Kidney epithelial cell (primary cell): ENCODE measurements around the gene AQP12B. TPM values are rescaled to one million over a fixed set of nuclear protein-coding genes. Genes with fewer than 3 reads are reported as not detected.
"Not testable (repeated sequence)": the region's sequence is repeated elsewhere in the genome, so short reads cannot be mapped to it uniquely, and the experiment has no call there.

Experiments
- DNase-seq: peaks from one replicate; pipeline ENCODE4 v3.0.0-alpha.2; 2010; ENCODE audit warnings: low read depth
- H3K27me3 ChIP-seq: 2 replicates; pipeline ENCODE4 v1.6.0; 2011; ENCODE audit warnings: low read length; ENCODE audit not compliant: control insufficient read depth, insufficient read depth
- H3K36me3 ChIP-seq: 2 replicates; pipeline ENCODE4 v1.5.1; 2011; ENCODE audit warnings: low read length; ENCODE audit not compliant: control insufficient read depth, insufficient read depth
- H3K4me3 ChIP-seq: 2 replicates; pipeline ENCODE4 v1.5.1; 2011; ENCODE audit warnings: low read depth, mild to moderate bottlenecking, control low read depth, low read length
- total RNA-seq: library from RNA; depleted of rRNA; stranded (reverse); fragments of >200 nt; gene quantifications from 2 replicates; pipeline ENCODE4 v1.2.3, GENCODE V29; 2015
- TF ChIP-seq, protein P1 (sequence below): IDR thresholded peaks from 2 replicates; pipeline ENCODE4 v1.5.1; 2011; ENCODE audit warnings: mild to moderate bottlenecking, moderate library complexity, low read length, control low read depth, inconsistent platforms; ENCODE audit not compliant: insufficient read depth, poor library complexity, severe bottlenecking

AQP12B gene
- total RNA-seq, 1 donor from 2014 or later = not detected

DNA sequence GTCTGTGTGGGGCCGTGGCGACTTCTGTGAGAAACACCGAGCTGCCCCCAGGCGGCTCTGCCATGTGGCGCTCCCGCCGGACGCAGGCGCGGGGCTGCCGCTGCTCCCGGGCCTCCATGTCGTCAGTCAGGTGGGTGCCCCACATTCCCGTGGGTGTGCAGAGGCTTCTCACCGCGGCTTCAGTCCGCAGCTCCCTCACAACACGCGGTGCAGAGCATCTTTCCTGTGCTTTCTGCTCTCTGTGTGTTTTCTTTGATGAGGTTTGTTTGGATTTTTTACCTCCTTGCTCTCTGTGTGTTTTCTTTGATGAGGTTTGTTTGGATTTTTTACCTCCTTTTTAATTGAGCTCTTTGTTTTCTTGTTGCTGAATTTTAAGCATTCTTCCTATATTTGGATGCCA is 22.0 kb upstream of the AQP12B start:
- DNase-seq = no peak
- TF ChIP-seq, protein P1, sequence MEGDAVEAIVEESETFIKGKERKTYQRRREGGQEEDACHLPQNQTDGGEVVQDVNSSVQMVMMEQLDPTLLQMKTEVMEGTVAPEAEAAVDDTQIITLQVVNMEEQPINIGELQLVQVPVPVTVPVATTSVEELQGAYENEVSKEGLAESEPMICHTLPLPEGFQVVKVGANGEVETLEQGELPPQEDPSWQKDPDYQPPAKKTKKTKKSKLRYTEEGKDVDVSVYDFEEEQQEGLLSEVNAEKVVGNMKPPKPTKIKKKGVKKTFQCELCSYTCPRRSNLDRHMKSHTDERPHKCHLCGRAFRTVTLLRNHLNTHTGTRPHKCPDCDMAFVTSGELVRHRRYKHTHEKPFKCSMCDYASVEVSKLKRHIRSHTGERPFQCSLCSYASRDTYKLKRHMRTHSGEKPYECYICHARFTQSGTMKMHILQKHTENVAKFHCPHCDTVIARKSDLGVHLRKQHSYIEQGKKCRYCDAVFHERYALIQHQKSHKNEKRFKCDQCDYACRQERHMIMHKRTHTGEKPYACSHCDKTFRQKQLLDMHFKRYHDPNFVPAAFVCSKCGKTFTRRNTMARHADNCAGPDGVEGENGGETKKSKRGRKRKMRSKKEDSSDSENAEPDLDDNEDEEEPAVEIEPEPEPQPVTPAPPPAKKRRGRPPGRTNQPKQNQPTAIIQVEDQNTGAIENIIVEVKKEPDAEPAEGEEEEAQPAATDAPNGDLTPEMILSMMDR = no peak
- peaks cover 49% of the 10 kb centered on the region for H3K27me3 ChIP-seq
- no peak overlapping the region for H3K4me3 ChIP-seq
- H3K36me3 ChIP-seq = no peaks in the 10 kb centered on the region

DNA sequence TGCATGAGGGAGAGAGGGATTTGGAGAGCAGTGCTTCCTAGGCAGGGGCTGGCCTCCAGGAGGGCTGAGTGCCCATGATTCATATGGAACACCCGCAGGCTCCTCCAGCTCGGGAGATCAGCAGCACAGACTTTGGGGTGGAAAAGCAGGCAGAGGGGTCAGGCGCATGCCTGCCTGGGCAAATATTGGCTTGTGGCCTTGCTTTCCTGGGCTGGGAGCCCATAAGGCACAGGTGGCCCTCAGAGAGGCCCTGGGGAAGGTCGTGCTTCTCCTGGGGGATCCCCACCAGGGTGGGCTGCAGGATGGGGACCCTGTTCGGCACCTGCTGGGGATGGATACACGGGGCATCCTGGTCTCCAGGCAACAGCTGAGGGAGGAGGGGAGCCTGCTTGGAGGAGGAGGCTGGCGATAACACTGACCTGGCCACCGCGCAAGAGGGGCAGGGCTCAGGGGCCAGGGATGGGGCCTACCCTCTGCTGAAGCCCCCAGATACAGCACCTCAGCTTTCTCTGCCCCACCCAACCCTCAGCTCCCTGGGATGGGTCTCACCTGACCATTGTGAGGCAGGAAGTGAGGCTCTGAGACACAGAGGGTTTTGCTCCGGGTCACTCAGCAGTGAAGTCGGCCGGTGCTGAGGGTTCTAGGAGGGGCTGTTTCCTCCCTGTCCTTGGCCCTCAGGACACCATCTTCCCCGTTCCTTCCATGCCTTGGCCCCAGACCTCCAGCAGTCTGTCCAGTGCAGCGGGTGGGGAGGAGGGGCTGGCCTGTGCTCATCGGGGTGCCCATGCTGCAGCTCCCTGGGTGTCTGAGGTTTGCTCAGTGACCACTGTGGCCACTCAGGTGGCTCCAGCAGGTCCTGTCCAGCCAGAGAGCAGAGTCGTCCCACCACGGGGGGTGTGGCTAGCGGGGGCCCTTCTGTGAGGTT is 21.0 kb upstream of the AQP12B start:
- no peak for DNase-seq
- Histone ChIP-seq H3K4me3 (no peak overlapping the region), H3K27me3 (peaks cover 47% of the 10 kb centered on the region), H3K36me3 (no peaks in the 10 kb centered on the region)
- TF ChIP-seq, protein P1 = no peak

DNA sequence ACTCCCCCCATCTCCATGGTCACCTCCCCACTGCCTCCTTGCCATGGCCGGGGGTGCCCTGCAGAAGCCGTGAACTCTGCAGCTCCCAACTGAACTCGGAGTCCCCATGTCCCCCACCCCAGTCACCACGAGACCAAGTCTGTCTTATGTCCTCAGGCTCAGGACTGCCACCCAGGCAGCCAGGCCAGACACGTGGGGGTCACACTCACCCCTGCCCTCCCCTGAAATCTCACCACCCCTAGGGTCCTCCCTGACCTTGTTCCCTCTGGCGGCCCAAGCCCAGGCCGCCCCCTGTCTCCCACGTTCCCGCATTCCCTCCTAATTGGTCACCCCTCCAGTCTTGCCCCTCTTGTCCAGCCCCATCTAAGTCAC is 19.9 kb upstream of the AQP12B start:
- DNase-seq = no peak

DNA sequence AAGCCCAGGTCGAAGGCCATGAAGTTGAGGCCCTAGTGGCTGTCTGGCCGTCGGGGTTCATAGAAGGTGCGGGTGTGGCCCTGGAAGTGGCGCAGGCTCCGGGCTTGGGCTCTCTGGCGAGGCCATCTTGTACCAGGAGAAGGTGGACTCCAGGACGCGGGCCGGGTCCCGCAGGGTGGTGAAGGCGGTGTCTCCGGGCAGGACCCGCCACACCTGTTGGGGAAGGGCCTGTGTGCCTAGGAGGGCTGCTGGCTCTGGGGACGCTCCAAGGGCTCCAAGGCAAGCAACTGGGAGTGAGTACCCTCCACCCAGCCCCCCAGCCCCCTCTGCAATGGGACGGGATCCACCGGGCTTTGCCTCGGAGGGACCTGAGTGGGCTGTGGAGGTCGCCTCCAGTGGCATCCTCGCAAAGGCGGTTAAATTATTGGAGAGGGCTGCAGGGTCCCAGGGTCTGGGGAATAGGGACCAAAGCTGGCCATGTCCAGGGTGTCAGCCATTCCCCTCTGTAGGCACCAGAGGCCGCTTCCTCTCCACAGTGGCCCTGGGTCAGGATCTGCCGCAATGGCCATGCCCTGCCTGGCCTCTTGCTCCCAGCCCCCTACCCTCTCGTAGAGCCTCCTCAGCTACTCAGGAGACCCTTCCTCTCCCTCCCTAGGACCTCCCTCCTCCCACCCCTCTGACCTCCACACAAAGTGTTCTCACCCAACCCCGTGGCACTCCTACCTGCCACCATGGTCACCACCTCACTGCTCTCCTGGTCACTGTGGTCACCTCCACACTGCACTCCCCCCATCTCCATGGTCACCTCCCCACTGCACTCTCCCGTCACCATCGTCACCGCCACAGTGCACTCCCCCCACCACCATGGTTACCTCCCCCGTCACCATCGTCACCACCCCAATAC is 19.3 kb upstream of the AQP12B start:
- TF ChIP-seq, protein P1 = no peak
- H3K27me3 ChIP-seq = peaks cover 33% of the 10 kb centered on the region
- no peak overlapping the region for H3K4me3 ChIP-seq
- no peak for DNase-seq
- no peaks in the 10 kb centered on the region for H3K36me3 ChIP-seq

More for the DNA sequence above, 19.9 kb upstream of the AQP12B start:
- TF ChIP-seq, protein P1 = no peak
- peaks cover 39% of the 10 kb centered on the region for H3K27me3 ChIP-seq
- H3K36me3 ChIP-seq = no peaks in the 10 kb centered on the region
- no peak overlapping the region for H3K4me3 ChIP-seq

DNA sequence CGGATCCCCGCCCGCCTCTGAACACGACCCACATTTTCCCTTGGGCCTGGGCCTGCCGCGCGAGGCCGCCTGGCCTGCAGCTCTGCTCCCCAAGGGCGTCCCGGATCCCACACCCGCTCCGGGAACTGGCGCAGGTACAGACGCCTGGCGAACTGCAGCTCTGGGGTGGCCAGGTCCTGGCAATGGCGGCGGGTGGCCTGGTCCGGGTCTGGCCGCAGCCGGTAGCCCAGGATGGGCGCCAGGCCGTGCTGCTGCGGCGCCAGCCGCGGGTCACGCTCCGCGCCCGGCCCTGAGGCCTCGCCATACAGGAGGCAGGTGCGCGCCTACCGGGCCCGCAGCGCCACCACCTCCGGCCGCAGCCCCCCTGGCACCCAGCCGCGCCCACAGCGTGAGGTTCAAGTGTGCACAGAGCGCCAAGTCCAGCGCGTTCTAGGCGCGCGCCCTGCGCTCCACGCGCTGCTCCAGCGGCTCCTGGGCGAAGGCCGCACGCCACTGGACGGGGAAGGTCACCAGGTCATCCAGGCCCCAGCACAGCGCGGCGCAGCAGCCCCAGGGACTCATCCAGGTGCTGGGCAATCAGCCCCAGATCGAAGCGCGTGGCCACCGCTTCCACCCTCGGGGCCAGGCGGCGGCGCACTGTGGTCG is 18.5 kb upstream of the AQP12B start:
- Histone ChIP-seq H3K36me3 (no peaks in the 10 kb centered on the region), H3K4me3 (no peak overlapping the region), H3K27me3 (peaks cover 29% of the 10 kb centered on the region)
- no peak for DNase-seq
- TF ChIP-seq, protein P1 = no peak

DNA sequence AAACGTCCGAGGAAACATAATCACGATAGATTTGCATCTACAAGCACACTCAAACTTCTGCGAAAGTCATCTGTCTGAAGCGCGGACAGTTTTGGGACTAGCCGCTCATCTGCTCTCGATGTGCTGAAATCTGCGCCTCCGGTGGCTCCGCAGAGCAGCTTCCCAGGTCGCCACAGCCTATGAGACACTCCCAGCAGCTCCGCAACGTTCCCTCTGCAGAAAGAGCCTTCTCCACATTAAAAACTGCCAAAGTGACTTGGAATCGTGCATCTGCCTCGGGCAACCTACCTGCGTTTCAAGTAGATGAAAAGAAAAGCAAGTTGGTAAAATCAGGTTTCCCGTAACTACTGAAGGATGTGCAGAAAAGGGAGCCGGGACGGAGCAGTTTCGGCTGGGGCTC is 17.9 kb upstream of the AQP12B start:
- not testable (repeated sequence) for H3K36me3 ChIP-seq, DNase-seq, H3K4me3 ChIP-seq
- H3K27me3 ChIP-seq = peaks cover 27% of the 10 kb centered on the region

DNA sequence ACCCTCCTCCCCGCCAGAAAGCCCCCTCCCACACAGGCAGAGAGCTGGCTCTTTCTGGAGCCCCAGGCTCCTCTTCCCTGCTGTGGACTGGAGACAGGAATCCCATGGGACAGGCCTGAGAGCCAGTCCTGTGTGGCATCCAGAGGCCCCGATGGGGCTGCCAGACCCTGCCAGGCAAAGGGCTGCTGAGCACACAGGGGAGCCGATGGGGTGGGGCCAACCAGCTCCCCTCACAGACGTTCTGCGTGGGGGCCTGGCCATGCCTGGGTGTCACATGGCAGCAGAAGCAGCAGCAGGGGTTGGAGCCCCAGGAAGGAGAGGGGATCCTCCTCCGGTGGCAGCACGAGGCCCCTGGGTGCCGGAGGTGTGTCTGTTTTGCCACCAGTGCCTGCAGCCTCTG is 17.1 kb upstream of the AQP12B start:
- H3K27me3 ChIP-seq = peaks cover 24% of the 10 kb centered on the region
- not testable (repeated sequence) for H3K4me3 ChIP-seq, H3K36me3 ChIP-seq, DNase-seq

DNA sequence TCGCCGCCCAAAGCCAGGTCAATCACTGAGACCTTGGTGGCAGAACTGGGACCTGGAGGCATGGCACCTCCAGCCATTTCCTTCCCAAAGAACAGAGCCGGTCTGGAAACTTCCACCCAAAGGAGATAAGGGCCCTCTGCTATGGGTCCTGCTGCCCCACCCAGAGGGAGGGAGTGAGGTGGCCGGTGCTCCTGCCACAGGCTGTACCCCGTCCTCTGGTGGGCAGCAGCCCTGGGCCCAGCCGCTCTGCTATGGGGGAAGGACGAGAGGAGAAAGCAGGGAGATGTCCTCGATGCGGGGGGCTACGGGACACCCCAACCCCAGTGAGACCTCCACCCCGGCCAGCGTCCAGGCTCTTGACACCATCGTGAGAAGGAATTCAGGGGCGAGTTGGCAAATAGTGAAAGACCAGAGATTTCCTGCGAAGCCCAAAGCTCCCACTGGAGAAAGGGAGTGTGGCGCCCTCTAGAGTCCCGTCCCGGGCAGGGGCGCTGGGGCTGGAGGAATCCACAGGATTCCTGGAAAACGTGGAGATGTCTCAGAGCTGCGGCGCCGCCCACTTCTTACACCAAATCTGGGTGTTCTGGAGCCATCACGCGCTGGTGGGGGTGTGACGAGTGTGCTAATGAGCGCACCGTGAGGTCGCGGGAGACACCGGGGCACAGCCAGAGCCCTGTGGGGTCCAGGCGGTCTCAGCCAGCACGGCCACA is 16.3 kb upstream of the AQP12B start:
- not testable (repeated sequence) for DNase-seq, H3K36me3 ChIP-seq, H3K4me3 ChIP-seq
- H3K27me3 ChIP-seq = peaks cover 17% of the 10 kb centered on the region
